GM10266 (cell line): ENCODE measurements around the gene PCSK5.
"Not testable (repeated sequence)": the region's sequence is repeated elsewhere in the genome, so short reads cannot be mapped to it uniquely, and the experiment has no call there.

Source experiments
- DNase-seq: peaks from one replicate; pipeline ENCODE4 v3.0.0; 2012; ENCODE audit errors: extremely low spot score
- CTCF ChIP-seq: IDR thresholded peaks from 2 replicates; pipeline ENCODE4 v1.5.1; 2012; ENCODE audit warnings: mild to moderate bottlenecking, low read depth; ENCODE audit not compliant: control insufficient read depth, insufficient read depth; ENCODE audit errors: missing control alignments

The PCSK5 gene

GRCh38 chr9:76321195-76321828 is 430.8 kb downstream of the PCSK5 start:
- no peak for TF ChIP-seq CTCF
- no peak for DNase-seq

- DNase-seq: no peak
- no peak for TF ChIP-seq CTCF
Measured at GRCh38 chr9:76322810-76323209, 432.3 kb downstream of the PCSK5 start.

- no peak for TF ChIP-seq CTCF
- DNase-seq: no peak
Measured at GRCh38 chr9:76323490-76323889, 433.0 kb downstream of the PCSK5 start.

DNA sequence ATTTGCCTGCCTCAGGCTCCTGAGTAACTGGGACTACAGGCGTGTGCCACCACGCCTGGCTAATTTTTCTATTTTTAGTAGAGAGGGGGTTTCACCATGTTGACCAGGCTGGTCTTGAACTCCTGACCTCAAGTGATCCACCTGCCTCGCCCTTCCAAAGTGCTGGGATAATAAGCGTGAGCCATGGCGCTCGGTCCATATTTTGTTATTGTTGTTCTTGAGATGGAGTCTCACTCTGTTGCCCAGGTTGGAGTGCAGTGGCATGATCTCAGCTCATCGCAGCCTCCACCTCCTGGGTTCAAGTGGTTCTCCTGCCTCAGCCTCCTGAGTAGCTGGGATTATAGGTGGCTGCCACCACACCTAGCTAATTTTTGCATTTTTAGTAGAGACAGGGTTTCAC is 433.6 kb downstream of the PCSK5 start:
- DNase-seq: not testable (repeated sequence)

- DNase-seq: no peak
- no peak for TF ChIP-seq CTCF
Measured at GRCh38 chr9:76330034-76330433, 439.6 kb downstream of the PCSK5 start.

DNA sequence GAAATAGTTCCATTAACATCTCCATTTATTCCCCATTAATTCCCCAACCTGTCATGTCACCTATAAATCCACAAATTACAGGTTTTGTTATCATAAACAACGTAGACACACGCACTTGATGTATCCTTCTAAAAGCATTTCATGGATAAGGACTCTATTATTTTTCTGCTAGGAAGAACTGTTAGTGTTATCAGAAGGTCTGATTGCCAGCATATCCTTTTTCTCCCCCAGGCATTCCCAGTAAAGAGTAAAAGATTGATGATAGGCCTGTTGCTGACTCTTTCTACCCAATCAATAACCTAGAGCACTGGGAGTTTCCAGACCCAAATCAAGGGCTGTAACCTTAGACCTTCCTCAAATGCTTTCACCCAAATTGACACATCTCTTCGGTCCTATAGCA is 442.9 kb downstream of the PCSK5 start:
- DNase-seq: no peak
- no peak for TF ChIP-seq CTCF

GRCh38 chr9:76333964-76334363 is 443.5 kb downstream of the PCSK5 start:
- no peak for DNase-seq
- no peak for TF ChIP-seq CTCF

- DNase-seq: no peak
- TF ChIP-seq CTCF: no peak
Measured at GRCh38 chr9:76336027-76336426, 445.6 kb downstream of the PCSK5 start.
